HepG2 (cell line): ENCODE data around the gene GLYATL3.

ENCODE experiments used
- ELF1 ChIP-seq: sonication (generic); formaldehyde crosslinking; IDR thresholded peaks from 2 replicates; pipeline ENCODE4 v1.4.0; 2020; ENCODE audit warnings: missing genetic modification reagents
- ESRRA ChIP-seq: sonication (generic); formaldehyde crosslinking; IDR thresholded peaks from 2 replicates; pipeline ENCODE4 v1.5.1; 2020; ENCODE audit warnings: mild to moderate bottlenecking, low read depth, missing genetic modification reagents
- KLF6 ChIP-seq: IDR thresholded peaks from 2 replicates; pipeline ENCODE4 v1.8.0; 2016; ENCODE audit warnings: missing biosample characterization, missing genetic modification reagents
- SRF ChIP-seq: IDR thresholded peaks from 2 replicates; pipeline ENCODE4 v1.6.1; 2011; ENCODE audit warnings: mild to moderate bottlenecking, low read depth, low read length, moderate library complexity
- TARDBP ChIP-seq: sonication (generic); formaldehyde crosslinking; IDR thresholded peaks from 2 replicates; pipeline ENCODE4 v1.8.0; 2022; ENCODE audit warnings: mild to moderate bottlenecking, missing genetic modification reagents
- ZNF614 ChIP-seq: IDR thresholded peaks from 2 replicates; pipeline ENCODE4 v1.6.1; 2018; ENCODE audit warnings: missing biosample characterization, missing genetic modification reagents, inconsistent platforms, borderline replicate concordance
- TF ChIP-seq, protein P1 (sequence below): sonication (generic); formaldehyde crosslinking; IDR thresholded peaks from 2 replicates; pipeline ENCODE4 v1.5.0; 2020; ENCODE audit warnings: mild to moderate bottlenecking, missing genetic modification reagents, moderate library complexity
- TF ChIP-seq, protein P2 (sequence below): sonication (generic); formaldehyde crosslinking; IDR thresholded peaks from 2 replicates; pipeline ENCODE4 v1.4.0; 2020; ENCODE audit warnings: low read depth, missing genetic modification reagents
- TF ChIP-seq, protein P3 (sequence below): conservative IDR thresholded peaks from 2 replicates; pipeline ENCODE4 v1.6.1; 2018; ENCODE audit warnings: missing genetic modification reagents
- TF ChIP-seq, protein P4 (sequence below): sonication (generic); formaldehyde crosslinking; IDR thresholded peaks from 2 replicates; pipeline ENCODE4 v1.5.0; 2020; ENCODE audit warnings: mild to moderate bottlenecking, missing genetic modification reagents
- TF ChIP-seq, protein P5 (sequence below): sonication (generic); formaldehyde crosslinking; IDR thresholded peaks from 2 replicates; pipeline ENCODE4 v1.4.0; 2020; ENCODE audit warnings: missing genetic modification reagents

DNA sequence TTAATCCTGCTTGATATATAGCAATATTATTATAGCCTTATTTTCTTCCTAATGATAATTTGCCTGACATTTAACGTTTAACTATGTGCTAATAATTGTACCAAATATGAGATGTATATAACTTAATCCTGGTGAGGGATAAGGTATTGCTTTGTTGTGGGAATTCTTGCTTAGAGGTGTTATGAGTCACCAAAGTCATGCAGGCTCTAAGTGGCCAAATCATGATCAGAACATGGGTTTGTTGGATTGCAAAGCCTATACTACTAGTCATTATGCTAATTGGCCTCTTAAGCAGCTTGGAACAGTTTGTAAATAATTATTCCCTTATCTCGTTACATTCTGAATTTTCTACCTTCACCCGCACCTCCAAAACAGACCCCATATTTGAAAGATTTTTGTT, 28.8 kb downstream of the GLYATL3 start:
- TF ChIP-seq ESRRA (CRISPR knock-in tag) (no peak), ZNF614 (no peak), KLF6 (CRISPR knock-in tag) (no peak), ELF1 (CRISPR knock-in tag) (no peak), TARDBP (CRISPR knock-in tag) (no peak), SRF (no peak)
- TF ChIP-seq, protein P1, sequence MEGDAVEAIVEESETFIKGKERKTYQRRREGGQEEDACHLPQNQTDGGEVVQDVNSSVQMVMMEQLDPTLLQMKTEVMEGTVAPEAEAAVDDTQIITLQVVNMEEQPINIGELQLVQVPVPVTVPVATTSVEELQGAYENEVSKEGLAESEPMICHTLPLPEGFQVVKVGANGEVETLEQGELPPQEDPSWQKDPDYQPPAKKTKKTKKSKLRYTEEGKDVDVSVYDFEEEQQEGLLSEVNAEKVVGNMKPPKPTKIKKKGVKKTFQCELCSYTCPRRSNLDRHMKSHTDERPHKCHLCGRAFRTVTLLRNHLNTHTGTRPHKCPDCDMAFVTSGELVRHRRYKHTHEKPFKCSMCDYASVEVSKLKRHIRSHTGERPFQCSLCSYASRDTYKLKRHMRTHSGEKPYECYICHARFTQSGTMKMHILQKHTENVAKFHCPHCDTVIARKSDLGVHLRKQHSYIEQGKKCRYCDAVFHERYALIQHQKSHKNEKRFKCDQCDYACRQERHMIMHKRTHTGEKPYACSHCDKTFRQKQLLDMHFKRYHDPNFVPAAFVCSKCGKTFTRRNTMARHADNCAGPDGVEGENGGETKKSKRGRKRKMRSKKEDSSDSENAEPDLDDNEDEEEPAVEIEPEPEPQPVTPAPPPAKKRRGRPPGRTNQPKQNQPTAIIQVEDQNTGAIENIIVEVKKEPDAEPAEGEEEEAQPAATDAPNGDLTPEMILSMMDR (CRISPR knock-in tag), result no peak
- TF ChIP-seq, protein P2, sequence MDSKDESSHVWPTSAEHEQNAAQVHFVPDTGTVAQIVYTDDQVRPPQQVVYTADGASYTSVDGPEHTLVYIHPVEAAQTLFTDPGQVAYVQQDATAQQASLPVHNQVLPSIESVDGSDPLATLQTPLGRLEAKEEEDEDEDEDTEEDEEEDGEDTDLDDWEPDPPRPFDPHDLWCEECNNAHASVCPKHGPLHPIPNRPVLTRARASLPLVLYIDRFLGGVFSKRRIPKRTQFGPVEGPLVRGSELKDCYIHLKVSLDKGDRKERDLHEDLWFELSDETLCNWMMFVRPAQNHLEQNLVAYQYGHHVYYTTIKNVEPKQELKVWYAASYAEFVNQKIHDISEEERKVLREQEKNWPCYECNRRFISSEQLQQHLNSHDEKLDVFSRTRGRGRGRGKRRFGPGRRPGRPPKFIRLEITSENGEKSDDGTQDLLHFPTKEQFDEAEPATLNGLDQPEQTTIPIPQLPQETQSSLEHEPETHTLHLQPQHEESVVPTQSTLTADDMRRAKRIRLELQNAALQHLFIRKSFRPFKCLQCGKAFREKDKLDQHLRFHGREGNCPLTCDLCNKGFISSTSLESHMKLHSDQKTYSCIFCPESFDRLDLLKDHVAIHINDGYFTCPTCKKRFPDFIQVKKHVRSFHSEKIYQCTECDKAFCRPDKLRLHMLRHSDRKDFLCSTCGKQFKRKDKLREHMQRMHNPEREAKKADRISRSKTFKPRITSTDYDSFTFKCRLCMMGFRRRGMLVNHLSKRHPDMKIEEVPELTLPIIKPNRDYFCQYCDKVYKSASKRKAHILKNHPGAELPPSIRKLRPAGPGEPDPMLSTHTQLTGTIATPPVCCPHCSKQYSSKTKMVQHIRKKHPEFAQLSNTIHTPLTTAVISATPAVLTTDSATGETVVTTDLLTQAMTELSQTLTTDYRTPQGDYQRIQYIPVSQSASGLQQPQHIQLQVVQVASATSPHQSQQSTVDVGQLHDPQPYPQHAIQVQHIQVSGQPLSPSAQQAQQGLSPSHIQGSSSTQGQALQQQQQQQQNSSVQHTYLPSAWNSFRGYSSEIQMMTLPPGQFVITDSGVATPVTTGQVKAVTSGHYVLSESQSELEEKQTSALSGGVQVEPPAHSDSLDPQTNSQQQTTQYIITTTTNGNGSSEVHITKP (CRISPR knock-in tag), result no peak
- TF ChIP-seq, protein P3, sequence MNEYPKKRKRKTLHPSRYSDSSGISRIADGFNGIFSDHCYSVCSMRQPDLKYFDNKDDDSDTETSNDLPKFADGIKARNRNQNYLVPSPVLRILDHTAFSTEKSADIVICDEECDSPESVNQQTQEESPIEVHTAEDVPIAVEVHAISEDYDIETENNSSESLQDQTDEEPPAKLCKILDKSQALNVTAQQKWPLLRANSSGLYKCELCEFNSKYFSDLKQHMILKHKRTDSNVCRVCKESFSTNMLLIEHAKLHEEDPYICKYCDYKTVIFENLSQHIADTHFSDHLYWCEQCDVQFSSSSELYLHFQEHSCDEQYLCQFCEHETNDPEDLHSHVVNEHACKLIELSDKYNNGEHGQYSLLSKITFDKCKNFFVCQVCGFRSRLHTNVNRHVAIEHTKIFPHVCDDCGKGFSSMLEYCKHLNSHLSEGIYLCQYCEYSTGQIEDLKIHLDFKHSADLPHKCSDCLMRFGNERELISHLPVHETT (CRISPR knock-in tag), result no peak
- TF ChIP-seq, protein P4, sequence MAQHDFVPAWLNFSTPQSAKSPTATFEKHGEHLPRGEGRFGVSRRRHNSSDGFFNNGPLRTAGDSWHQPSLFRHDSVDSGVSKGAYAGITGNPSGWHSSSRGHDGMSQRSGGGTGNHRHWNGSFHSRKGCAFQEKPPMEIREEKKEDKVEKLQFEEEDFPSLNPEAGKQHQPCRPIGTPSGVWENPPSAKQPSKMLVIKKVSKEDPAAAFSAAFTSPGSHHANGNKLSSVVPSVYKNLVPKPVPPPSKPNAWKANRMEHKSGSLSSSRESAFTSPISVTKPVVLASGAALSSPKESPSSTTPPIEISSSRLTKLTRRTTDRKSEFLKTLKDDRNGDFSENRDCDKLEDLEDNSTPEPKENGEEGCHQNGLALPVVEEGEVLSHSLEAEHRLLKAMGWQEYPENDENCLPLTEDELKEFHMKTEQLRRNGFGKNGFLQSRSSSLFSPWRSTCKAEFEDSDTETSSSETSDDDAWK (CRISPR knock-in tag), result no peak
- TF ChIP-seq, protein P5, sequence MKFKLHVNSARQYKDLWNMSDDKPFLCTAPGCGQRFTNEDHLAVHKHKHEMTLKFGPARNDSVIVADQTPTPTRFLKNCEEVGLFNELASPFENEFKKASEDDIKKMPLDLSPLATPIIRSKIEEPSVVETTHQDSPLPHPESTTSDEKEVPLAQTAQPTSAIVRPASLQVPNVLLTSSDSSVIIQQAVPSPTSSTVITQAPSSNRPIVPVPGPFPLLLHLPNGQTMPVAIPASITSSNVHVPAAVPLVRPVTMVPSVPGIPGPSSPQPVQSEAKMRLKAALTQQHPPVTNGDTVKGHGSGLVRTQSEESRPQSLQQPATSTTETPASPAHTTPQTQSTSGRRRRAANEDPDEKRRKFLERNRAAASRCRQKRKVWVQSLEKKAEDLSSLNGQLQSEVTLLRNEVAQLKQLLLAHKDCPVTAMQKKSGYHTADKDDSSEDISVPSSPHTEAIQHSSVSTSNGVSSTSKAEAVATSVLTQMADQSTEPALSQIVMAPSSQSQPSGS, result no peak
